K562 (cell line): ENCODE results near the gene CHL1.

Experiments
- BCLAF1 ChIP-seq, 2 experiments: fragments of 450-650 bp in 1 of 2; IDR thresholded peaks; 2 replicates each; pipeline ENCODE4 v1.6.1; 2011 to 2017; ENCODE audit warnings: low read depth in 2 of 2, antibody characterized with exemption in 1 of 2, borderline replicate concordance in 1 of 2, low read length in 1 of 2, mild to moderate bottlenecking in 1 of 2, mixed read lengths in 1 of 2; ENCODE audit not compliant: control insufficient read depth in 1 of 2
- FOXA1 ChIP-seq: fragments of 450-650 bp; IDR thresholded peaks from 2 replicates; pipeline ENCODE4 v1.6.1; 2016; ENCODE audit warnings: mild to moderate bottlenecking, borderline replicate concordance
- NCOA4 ChIP-seq: fragments of 450-650 bp; IDR thresholded peaks from 2 replicates; pipeline ENCODE4 v1.6.1; 2018; ENCODE audit warnings: mild to moderate bottlenecking; ENCODE audit not compliant: partially characterized antibody
- NR4A1 ChIP-seq, 2 experiments: fragments of 250-450 bp in 1 of 2; fragments of 450-650 bp in 1 of 2; sonication (Bioruptor Pico) in 1 of 2; IDR thresholded peaks; 2 replicates each; pipeline versions ENCODE4 v1.4.0 to v1.6.1; 2016 to 2020; ENCODE audit warnings: mild to moderate bottlenecking in 2 of 2, missing compliant biosample characterization in 1 of 2, missing genetic modification characterization in 1 of 2, moderate library complexity in 1 of 2
- POLR2A ChIP-seq: fragments of 450-650 bp; conservative IDR thresholded peaks from 2 replicates; pipeline ENCODE4 v1.6.1; 2016
- ZBTB33 ChIP-seq: sonication (generic); formaldehyde crosslinking; IDR thresholded peaks from 2 replicates; pipeline ENCODE4 v1.8.1; 2023; ENCODE audit warnings: mild to moderate bottlenecking, missing genetic modification reagents
- TF ChIP-seq, protein P1 (sequence below), 3 experiments: IDR thresholded peaks in 2 of 3; conservative IDR thresholded peaks in 1 of 3; 2 replicates each; pipeline ENCODE4 v1.5.1; 2011 to 2012; ENCODE audit warnings: low read length in 3 of 3, mild to moderate bottlenecking in 3 of 3, control low read depth in 2 of 3, improper control_type of control experiment in 1 of 3, inconsistent platforms in 1 of 3, low read depth in 1 of 3, mixed read lengths in 1 of 3, moderate library complexity in 1 of 3; ENCODE audit not compliant: insufficient read depth in 2 of 3

GRCh38 chr3:267101-267500 lies 70.5 kb downstream of the CHL1 start:
- no peak for TF ChIP-seq BCLAF1 (IDR thresholded peaks at IDR 0.05; ENCODE audit: borderline replicate concordance in 1 of 2, control insufficient read depth in 1 of 2, low read depth in 2 of 2, low read length in 1 of 2)
- TF ChIP-seq, protein P1, sequence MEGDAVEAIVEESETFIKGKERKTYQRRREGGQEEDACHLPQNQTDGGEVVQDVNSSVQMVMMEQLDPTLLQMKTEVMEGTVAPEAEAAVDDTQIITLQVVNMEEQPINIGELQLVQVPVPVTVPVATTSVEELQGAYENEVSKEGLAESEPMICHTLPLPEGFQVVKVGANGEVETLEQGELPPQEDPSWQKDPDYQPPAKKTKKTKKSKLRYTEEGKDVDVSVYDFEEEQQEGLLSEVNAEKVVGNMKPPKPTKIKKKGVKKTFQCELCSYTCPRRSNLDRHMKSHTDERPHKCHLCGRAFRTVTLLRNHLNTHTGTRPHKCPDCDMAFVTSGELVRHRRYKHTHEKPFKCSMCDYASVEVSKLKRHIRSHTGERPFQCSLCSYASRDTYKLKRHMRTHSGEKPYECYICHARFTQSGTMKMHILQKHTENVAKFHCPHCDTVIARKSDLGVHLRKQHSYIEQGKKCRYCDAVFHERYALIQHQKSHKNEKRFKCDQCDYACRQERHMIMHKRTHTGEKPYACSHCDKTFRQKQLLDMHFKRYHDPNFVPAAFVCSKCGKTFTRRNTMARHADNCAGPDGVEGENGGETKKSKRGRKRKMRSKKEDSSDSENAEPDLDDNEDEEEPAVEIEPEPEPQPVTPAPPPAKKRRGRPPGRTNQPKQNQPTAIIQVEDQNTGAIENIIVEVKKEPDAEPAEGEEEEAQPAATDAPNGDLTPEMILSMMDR (IDR thresholded peaks at IDR 0.05 in 2 of 3, conservative IDR thresholded peaks at IDR 0.05 in 1 of 3; ENCODE audit: insufficient read depth in 2 of 3, low read depth in 1 of 3, low read length in 3 of 3), result no peak
- TF ChIP-seq NR4A1 (CRISPR knock-in tag; IDR thresholded peaks at IDR 0.05), result no peak
- TF ChIP-seq NR4A1 (tag; IDR thresholded peaks at IDR 0.05), result no peak
- TF ChIP-seq FOXA1, result no peak
- TF ChIP-seq POLR2A, result no peak
- no peak for TF ChIP-seq NCOA4
- TF ChIP-seq ZBTB33, result no peak
